Measurements from ENCODE around the gene WDHD1. TPM values are rescaled to one million over a fixed set of nuclear protein-coding genes. Genes with fewer than 3 reads are reported as not detected.
"Not testable (repeated sequence)": the region's sequence is repeated elsewhere in the genome, so short reads cannot be mapped to it uniquely, and the experiment has no call there.

WDHD1 gene
- total RNA-seq, 2 experiments from 2014 or later: 1.8 to 2.2 TPM

GRCh38 chr14:54927551-54927950, 99.3 kb downstream of the WDHD1 start:
- Mint-ChIP-seq H3K27ac (no peak overlapping the region), H3K4me1 (ENCODE audit: low read depth) (no peaks in the 10 kb centered on the region), H3K9me3 (no peaks in the 10 kb centered on the region), H3K27me3 (no peaks in the 10 kb centered on the region), H3K4me3 (no peak overlapping the region), H3K36me3 (ENCODE audit: low read depth) (no peaks in the 10 kb centered on the region)
- peaks cover 1% of the 10 kb centered on the region for H3K4me1 ChIP-seq (ENCODE audit: insufficient read depth, low read length)
- H3K36me3 ChIP-seq (ENCODE audit: insufficient read depth, low read length): no peaks in the 10 kb centered on the region
- H3K4me3 ChIP-seq (ENCODE audit: low read length): no peak overlapping the region
- intact Hi-C loops (cut with DNase I, micrococcal nuclease): no loop called here
- TF ChIP-seq CTCF (IDR thresholded peaks at IDR 0.05): no peak
- DNase-seq: no peak
- no peak overlapping the region for H3K27ac ChIP-seq (ENCODE audit: low read depth in 1 of 2, low read length in 2 of 2)
- ATAC-seq (ENCODE audit: poor library complexity): no peak
- ChIA-PET CTCF (no interaction called here), POLR2A (no interaction called here)
- H3K9me3 ChIP-seq (ENCODE audit: control insufficient read depth in 1 of 2, insufficient read depth in 1 of 2, low read length in 2 of 2): no peaks in the 10 kb centered on the region
- H3K27me3 ChIP-seq (ENCODE audit: control insufficient read depth in 1 of 2, insufficient read depth in 2 of 2, low read length in 2 of 2): no peaks in the 10 kb centered on the region

- ATAC-seq (ENCODE audit: poor library complexity); H3K27me3 Mint-ChIP-seq; H3K27ac ChIP-seq (ENCODE audit: low read depth in 1 of 2, low read length in 2 of 2); H3K4me1 Mint-ChIP-seq (ENCODE audit: low read depth); CTCF ChIA-PET; H3K27ac Mint-ChIP-seq; intact Hi-C loops (cut with DNase I, micrococcal nuclease); H3K27me3 ChIP-seq (ENCODE audit: control insufficient read depth in 1 of 2, insufficient read depth in 2 of 2, low read length in 2 of 2); H3K4me3 Mint-ChIP-seq; H3K9me3 ChIP-seq (ENCODE audit: control insufficient read depth in 1 of 2, insufficient read depth in 1 of 2, low read length in 2 of 2); POLR2A ChIA-PET; H3K4me1 ChIP-seq (ENCODE audit: insufficient read depth, low read length); H3K36me3 ChIP-seq (ENCODE audit: insufficient read depth, low read length); H3K36me3 Mint-ChIP-seq (ENCODE audit: low read depth); H3K9me3 Mint-ChIP-seq; DNase-seq; H3K4me3 ChIP-seq (ENCODE audit: low read length): not testable (repeated sequence)
Measured at GRCh38 chr14:54926570-54926969, 100.3 kb downstream of the WDHD1 start.

- TF ChIP-seq CTCF (IDR thresholded peaks at IDR 0.05): no peak
- Mint-ChIP-seq H3K4me3 (no peak overlapping the region), H3K27me3 (no peaks in the 10 kb centered on the region), H3K27ac (no peak overlapping the region), H3K9me3 (no peaks in the 10 kb centered on the region), H3K36me3 (ENCODE audit: low read depth) (no peaks in the 10 kb centered on the region), H3K4me1 (ENCODE audit: low read depth) (no peaks in the 10 kb centered on the region)
- ChIA-PET CTCF (interaction anchor here (0.8 kb wide), 1 partner anchor 20 kb away, joined by 3 read pairs; the partner anchor contains the start of gene GCH1), POLR2A (no interaction called here)
- Histone ChIP-seq H3K27ac (ENCODE audit: low read depth in 1 of 2, low read length in 2 of 2) (no peak overlapping the region), H3K4me1 (ENCODE audit: insufficient read depth, low read length) (peaks cover 6% of the 10 kb centered on the region), H3K36me3 (ENCODE audit: insufficient read depth, low read length) (no peaks in the 10 kb centered on the region), H3K27me3 (ENCODE audit: control insufficient read depth in 1 of 2, insufficient read depth in 2 of 2, low read length in 2 of 2) (no peaks in the 10 kb centered on the region), H3K4me3 (ENCODE audit: low read length) (no peak overlapping the region), H3K9me3 (ENCODE audit: control insufficient read depth in 1 of 2, insufficient read depth in 1 of 2, low read length in 2 of 2) (no peaks in the 10 kb centered on the region)
- ATAC-seq (ENCODE audit: poor library complexity): no peak
- intact Hi-C loops (cut with DNase I, micrococcal nuclease): no loop called here
- DNase-seq: no peak
Measured at GRCh38 chr14:54922598-54922997, 104.3 kb downstream of the WDHD1 start.

- intact Hi-C loops (cut with DNase I, micrococcal nuclease): no loop called here
- no peak overlapping the region for H3K27ac Mint-ChIP-seq
- H3K27me3 ChIP-seq (ENCODE audit: control insufficient read depth in 1 of 2, insufficient read depth in 2 of 2, low read length in 2 of 2): no peaks in the 10 kb centered on the region
- DNase-seq: no peak
- no peak for TF ChIP-seq CTCF (IDR thresholded peaks at IDR 0.05)
- no peaks in the 10 kb centered on the region for H3K4me1 Mint-ChIP-seq (ENCODE audit: low read depth)
- CTCF ChIA-PET: interaction anchor here (0.5 kb wide), 1 partner anchor 170 kb away, joined by 3 read pairs; no protein-coding TSS in a partner anchor
- H3K27me3 Mint-ChIP-seq: no peaks in the 10 kb centered on the region
- POLR2A ChIA-PET: no interaction called here
- no peak overlapping the region for H3K4me3 ChIP-seq (ENCODE audit: low read length)
- no peaks in the 10 kb centered on the region for H3K36me3 ChIP-seq (ENCODE audit: insufficient read depth, low read length)
- H3K4me3 Mint-ChIP-seq: no peak overlapping the region
- no peaks in the 10 kb centered on the region for H3K36me3 Mint-ChIP-seq (ENCODE audit: low read depth)
- H3K9me3 ChIP-seq (ENCODE audit: control insufficient read depth in 1 of 2, insufficient read depth in 1 of 2, low read length in 2 of 2): no peaks in the 10 kb centered on the region
- ATAC-seq (ENCODE audit: poor library complexity): no peak
- H3K4me1 ChIP-seq (ENCODE audit: insufficient read depth, low read length): peaks cover 6% of the 10 kb centered on the region
- H3K27ac ChIP-seq (ENCODE audit: low read depth in 1 of 2, low read length in 2 of 2): no peak overlapping the region
- no peaks in the 10 kb centered on the region for H3K9me3 Mint-ChIP-seq
Measured at GRCh38 chr14:54920052-54920451, 106.8 kb downstream of the WDHD1 start.

All from CD4-positive, alpha-beta T cell (primary cell).